ENCODE results near the gene COL9A1. TPM values are rescaled to one million over a fixed set of nuclear protein-coding genes. Genes with fewer than 3 reads are reported as not detected.
"Not testable (repeated sequence)": the region's sequence is repeated elsewhere in the genome, so short reads cannot be mapped to it uniquely, and the experiment has no call there.

COL9A1 gene
- 4.9 TPM for total RNA-seq
- polyA plus RNA-seq (ENCODE audit: insufficient read depth in 1 of 8, insufficient read length in 8 of 8, low replicate concordance in 1 of 8), result 10 to 100 TPM in 3 of 8 donors, 1 to 10 TPM in 5; 5.4 to 16.2 (median 7.2) TPM
- long read RNA-seq, donor 1, partial matches to known transcripts, result 0 of 1 reads
- long read RNA-seq, donor 1, other reads (novel, unspliced or antisense), result 0 of 1 reads
- long read RNA-seq, donor 2, partial matches to known transcripts, result 0 of 1 reads
- long read RNA-seq, donor 2, other reads (novel, unspliced or antisense), result 0 of 1 reads
- long read RNA-seq, donor 3, partial matches to known transcripts, result 0 of 1 reads
- long read RNA-seq, donor 3, other reads (novel, unspliced or antisense), result 0 of 1 reads
- long read RNA-seq, donor 4, partial matches to known transcripts, result 8 of 8 reads
- long read RNA-seq, donor 4, other reads (novel, unspliced or antisense), result 0 of 8 reads
- long read RNA-seq, donor 5, partial matches to known transcripts, result 0 of 1 reads
- long read RNA-seq, donor 5, other reads (novel, unspliced or antisense), result 0 of 1 reads
- long read RNA-seq, donor 6, partial matches to known transcripts, result 0 of 1 reads
- long read RNA-seq, donor 6, other reads (novel, unspliced or antisense), result 0 of 1 reads
- long read RNA-seq, donor 7, partial matches to known transcripts, result 0 of 1 reads
- long read RNA-seq, donor 7, other reads (novel, unspliced or antisense), result 0 of 1 reads
- long read RNA-seq, donor 8, result 0 reads
- long read RNA-seq, donor 9, partial matches to known transcripts, result 0 of 1 reads
- long read RNA-seq, donor 9, other reads (novel, unspliced or antisense), result 0 of 1 reads
- long read RNA-seq, donor 10, partial matches to known transcripts, result 0 of 2 reads
- long read RNA-seq, donor 10, other reads (novel, unspliced or antisense), result 0 of 2 reads
- long read RNA-seq, donor 11, result 0 reads

GRCh38 chr6:70303034-70303525 lies at the start of gene COL9A1:
Gene COL9A1 (minus strand): TSS chr6:70303084. CDS start chr6:70302924, 160 bp downstream.
- Histone ChIP-seq H3K4me3 (ENCODE audit: low read length) (no peak within 1 kb of the TSS), H3K9me3 (replicated peaks; ENCODE audit: control insufficient read depth, low read depth, low read length) (no peaks in the 10 kb centered on the region), H3K27me3 (ENCODE audit: control insufficient read depth, insufficient read depth, low read length) (no peaks in the 10 kb centered on the region), H3K36me3 (ENCODE audit: control insufficient read depth, insufficient read depth, low read length) (no peaks in the 10 kb centered on the region), H3K27ac (ENCODE audit: low read length) (no peak within 1 kb of the TSS), H3K4me1 (ENCODE audit: control insufficient read depth, insufficient read depth, low read length) (no peaks in the 10 kb centered on the region)
- 64% methylated on average over 3 of the region's 5 CpGs for WGBS (ENCODE audit: insufficient coverage)
- DNase-seq, result no peak

DNA sequence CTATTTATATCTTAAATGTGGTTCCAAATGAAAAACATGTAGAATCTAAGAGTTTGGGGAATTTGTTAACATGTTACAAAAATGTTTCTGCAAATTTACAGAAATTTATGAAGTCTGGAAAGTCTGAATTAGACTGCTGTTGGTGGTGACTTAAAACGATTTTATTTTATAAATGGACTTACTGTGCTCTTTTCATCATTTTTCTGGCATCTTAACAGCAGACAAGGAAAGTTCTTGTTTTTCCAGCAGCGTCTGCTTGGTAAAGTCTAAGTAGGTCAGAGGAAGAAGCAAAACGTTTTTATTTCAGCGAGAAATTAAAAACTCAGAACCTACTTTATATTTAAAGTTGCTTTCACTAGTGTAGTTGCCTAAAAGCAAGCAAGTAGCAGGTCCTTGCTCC lies 48.6 kb upstream of the COL9A1 start:
- WGBS (ENCODE audit: insufficient coverage), result no CpG with 5 or more reads among the region's 4 CpGs
- H3K4me1 ChIP-seq (ENCODE audit: control insufficient read depth, insufficient read depth, low read length), result no peaks in the 10 kb centered on the region
- H3K36me3 ChIP-seq (ENCODE audit: control insufficient read depth, insufficient read depth, low read length), result no peaks in the 10 kb centered on the region
- H3K27ac ChIP-seq (ENCODE audit: low read length), result no peak overlapping the region
- no peak overlapping the region for H3K4me3 ChIP-seq (ENCODE audit: low read length)
- no peaks in the 10 kb centered on the region for H3K27me3 ChIP-seq (ENCODE audit: control insufficient read depth, insufficient read depth, low read length)
- H3K9me3 ChIP-seq (replicated peaks; ENCODE audit: control insufficient read depth, low read depth, low read length), result no peaks in the 10 kb centered on the region
- DNase-seq, result peak; percentile 63

- Histone ChIP-seq H3K36me3 (ENCODE audit: control insufficient read depth, insufficient read depth, low read length) (no peaks in the 10 kb centered on the region), H3K27me3 (ENCODE audit: control insufficient read depth, insufficient read depth, low read length) (no peaks in the 10 kb centered on the region), H3K9me3 (replicated peaks; ENCODE audit: control insufficient read depth, low read depth, low read length) (no peaks in the 10 kb centered on the region), H3K4me1 (ENCODE audit: control insufficient read depth, insufficient read depth, low read length) (no peaks in the 10 kb centered on the region), H3K4me3 (ENCODE audit: low read length) (no peak overlapping the region), H3K27ac (ENCODE audit: low read length) (no peak overlapping the region)
- no CpG with 5 or more reads among the region's 1 CpG for WGBS (ENCODE audit: insufficient coverage)
- DNase-seq, result no peak
These were observed 42.7 kb upstream of the COL9A1 start for GRCh38 chr6:70345619-70346018.

GRCh38 chr6:70343313-70343712 lies 40.4 kb upstream of the COL9A1 start:
- H3K27ac ChIP-seq (ENCODE audit: low read length), result no peak overlapping the region
- peaks cover 2% of the 10 kb centered on the region for H3K9me3 ChIP-seq (replicated peaks; ENCODE audit: control insufficient read depth, low read depth, low read length)
- WGBS (ENCODE audit: insufficient coverage), result no CpG with 5 or more reads among the region's 2 CpGs
- no peak for DNase-seq
- H3K27me3 ChIP-seq (ENCODE audit: control insufficient read depth, insufficient read depth, low read length), result no peaks in the 10 kb centered on the region
- no peak overlapping the region for H3K4me3 ChIP-seq (ENCODE audit: low read length)
- no peaks in the 10 kb centered on the region for H3K4me1 ChIP-seq (ENCODE audit: control insufficient read depth, insufficient read depth, low read length)
- no peaks in the 10 kb centered on the region for H3K36me3 ChIP-seq (ENCODE audit: control insufficient read depth, insufficient read depth, low read length)

DNA sequence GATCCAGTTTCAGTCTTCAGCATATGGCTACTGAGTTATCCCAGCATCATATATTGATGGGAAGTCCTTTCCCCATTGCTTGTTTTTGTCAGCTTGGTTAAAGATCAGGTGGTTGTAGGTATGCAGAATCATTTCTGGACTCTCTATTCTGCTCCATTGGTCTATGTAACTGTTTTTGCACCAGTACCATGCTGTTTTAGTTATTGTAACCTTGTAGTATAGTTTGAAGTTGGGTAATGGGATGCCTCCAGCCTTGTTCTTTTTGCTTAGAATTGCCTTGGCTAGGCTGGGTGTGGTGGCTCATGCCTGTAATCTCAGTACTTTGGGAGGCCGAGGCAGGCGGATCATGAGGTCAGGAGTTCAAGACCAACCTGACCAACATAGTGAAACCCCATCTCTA lies 36.9 kb upstream of the COL9A1 start:
- not testable (repeated sequence) for H3K9me3 ChIP-seq (replicated peaks; ENCODE audit: control insufficient read depth, low read depth, low read length); H3K27me3 ChIP-seq (ENCODE audit: control insufficient read depth, insufficient read depth, low read length); H3K27ac ChIP-seq (ENCODE audit: low read length); DNase-seq; H3K4me3 ChIP-seq (ENCODE audit: low read length); H3K36me3 ChIP-seq (ENCODE audit: control insufficient read depth, insufficient read depth, low read length); H3K4me1 ChIP-seq (ENCODE audit: control insufficient read depth, insufficient read depth, low read length)
- WGBS (ENCODE audit: insufficient coverage), result no CpG with 5 or more reads among the region's 2 CpGs

DNA sequence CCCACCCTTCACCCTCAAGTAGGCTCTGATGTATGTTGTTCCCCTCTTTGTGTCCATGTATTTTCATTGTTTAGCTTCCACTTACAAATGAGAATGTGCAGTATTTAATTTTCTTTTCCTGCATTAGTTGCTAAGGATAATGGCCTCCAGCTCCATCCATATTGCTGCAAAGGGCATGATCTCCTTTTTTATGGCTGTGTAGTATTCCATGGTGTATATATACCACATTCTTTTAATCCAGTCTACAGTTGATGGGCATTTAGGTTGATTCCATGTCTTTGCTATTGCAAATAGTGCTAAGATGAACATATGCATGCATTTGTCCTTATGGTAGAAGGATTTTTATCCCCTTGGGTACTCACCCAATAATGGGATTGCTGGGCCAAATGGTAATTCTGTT lies 35.9 kb upstream of the COL9A1 start:
- Histone ChIP-seq H3K27me3 (ENCODE audit: control insufficient read depth, insufficient read depth, low read length) (no peaks in the 10 kb centered on the region), H3K4me3 (ENCODE audit: low read length) (no peak overlapping the region), H3K36me3 (ENCODE audit: control insufficient read depth, insufficient read depth, low read length) (no peaks in the 10 kb centered on the region), H3K27ac (ENCODE audit: low read length) (no peak overlapping the region), H3K4me1 (ENCODE audit: control insufficient read depth, insufficient read depth, low read length) (no peaks in the 10 kb centered on the region), H3K9me3 (replicated peaks; ENCODE audit: control insufficient read depth, low read depth, low read length) (peaks cover 2% of the 10 kb centered on the region)
- DNase-seq, result no peak

- no peak overlapping the region for H3K4me3 ChIP-seq (ENCODE audit: low read length)
- WGBS (ENCODE audit: insufficient coverage), result no CpG with 5 or more reads among the region's 3 CpGs
- H3K27ac ChIP-seq (ENCODE audit: low read length), result no peak overlapping the region
- DNase-seq, result no peak
- no peaks in the 10 kb centered on the region for H3K4me1 ChIP-seq (ENCODE audit: control insufficient read depth, insufficient read depth, low read length)
- H3K9me3 ChIP-seq (replicated peaks; ENCODE audit: control insufficient read depth, low read depth, low read length), result peaks cover 2% of the 10 kb centered on the region
- H3K36me3 ChIP-seq (ENCODE audit: control insufficient read depth, insufficient read depth, low read length), result no peaks in the 10 kb centered on the region
- no peaks in the 10 kb centered on the region for H3K27me3 ChIP-seq (ENCODE audit: control insufficient read depth, insufficient read depth, low read length)
These were observed 34.8 kb upstream of the COL9A1 start for GRCh38 chr6:70337743-70338105.

DNA sequence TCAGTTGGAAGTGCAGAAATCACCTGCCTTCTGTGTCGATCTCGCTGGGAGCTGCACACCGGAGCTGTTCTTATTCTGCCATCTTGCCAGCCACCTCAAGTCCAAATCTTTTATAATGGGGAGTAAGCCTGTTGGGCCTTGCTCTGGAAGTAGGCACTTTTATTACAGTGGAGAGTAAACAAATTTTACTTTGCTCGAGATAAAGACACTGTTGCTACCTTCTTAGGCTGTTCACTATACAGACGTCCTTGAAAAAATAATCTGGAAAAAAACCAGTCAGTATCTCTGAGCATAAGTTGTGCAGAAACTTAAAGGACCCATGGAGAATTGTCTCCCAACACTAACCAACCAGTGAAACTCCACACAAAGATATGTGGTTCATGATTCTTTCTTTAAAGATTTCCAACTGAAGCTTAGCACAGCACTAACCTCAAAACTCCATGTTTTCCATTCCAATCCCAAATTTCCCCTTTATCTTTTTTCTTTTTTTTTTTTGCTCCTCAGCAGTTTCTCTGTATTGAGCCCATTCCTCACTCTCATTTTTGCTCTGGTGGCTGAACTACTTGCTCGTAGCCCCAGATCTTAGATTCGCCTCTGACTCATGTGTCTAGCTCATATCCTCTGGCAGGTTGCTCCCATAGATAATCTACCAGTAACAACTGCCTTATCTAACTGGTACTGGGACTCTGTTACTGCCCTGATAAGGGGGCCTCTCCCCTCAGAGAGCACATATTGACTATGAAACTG lies 34.3 kb upstream of the COL9A1 start:
- H3K4me3 ChIP-seq (ENCODE audit: low read length), result no peak overlapping the region
- peaks cover 2% of the 10 kb centered on the region for H3K9me3 ChIP-seq (replicated peaks; ENCODE audit: control insufficient read depth, low read depth, low read length)
- H3K27ac ChIP-seq (ENCODE audit: low read length), result no peak overlapping the region
- no peaks in the 10 kb centered on the region for H3K27me3 ChIP-seq (ENCODE audit: control insufficient read depth, insufficient read depth, low read length)
- H3K36me3 ChIP-seq (ENCODE audit: control insufficient read depth, insufficient read depth, low read length), result no peaks in the 10 kb centered on the region
- WGBS (ENCODE audit: insufficient coverage), result 89% methylated on average over 2 of the region's 7 CpGs
- no peaks in the 10 kb centered on the region for H3K4me1 ChIP-seq (ENCODE audit: control insufficient read depth, insufficient read depth, low read length)
- no peak for DNase-seq

- no peaks in the 10 kb centered on the region for H3K27me3 ChIP-seq (ENCODE audit: control insufficient read depth, insufficient read depth, low read length)
- no peak overlapping the region for H3K4me3 ChIP-seq (ENCODE audit: low read length)
- no peak overlapping the region for H3K27ac ChIP-seq (ENCODE audit: low read length)
- no peaks in the 10 kb centered on the region for H3K9me3 ChIP-seq (replicated peaks; ENCODE audit: control insufficient read depth, low read depth, low read length)
- H3K4me1 ChIP-seq (ENCODE audit: control insufficient read depth, insufficient read depth, low read length), result no peaks in the 10 kb centered on the region
- no peak for DNase-seq
- no peaks in the 10 kb centered on the region for H3K36me3 ChIP-seq (ENCODE audit: control insufficient read depth, insufficient read depth, low read length)
- WGBS (ENCODE audit: insufficient coverage), result 67% methylated on average over 4 of the region's 4 CpGs
These were observed 24.2 kb upstream of the COL9A1 start for GRCh38 chr6:70327036-70327435.

DNA sequence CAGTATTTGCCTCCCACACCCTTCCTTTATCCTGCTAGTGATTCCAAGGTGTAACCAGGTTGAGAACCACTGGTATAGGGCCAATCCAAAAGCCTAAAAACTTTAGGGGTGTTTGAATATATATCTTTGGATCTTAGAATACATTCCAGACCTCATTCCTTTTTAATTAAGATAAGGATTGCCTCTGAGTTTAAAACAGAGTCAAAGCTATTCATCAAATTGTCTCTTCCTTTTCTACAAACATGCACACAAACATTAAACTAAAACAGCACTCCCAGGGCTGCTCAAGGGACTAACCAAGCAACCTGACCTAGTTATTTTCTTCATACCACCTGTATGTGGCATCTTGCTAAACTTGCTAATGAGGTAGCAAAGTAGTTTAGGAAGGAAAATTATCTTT lies 22.1 kb upstream of the COL9A1 start:
- DNase-seq, result no peak
- no peaks in the 10 kb centered on the region for H3K9me3 ChIP-seq (replicated peaks; ENCODE audit: control insufficient read depth, low read depth, low read length)
- no peaks in the 10 kb centered on the region for H3K4me1 ChIP-seq (ENCODE audit: control insufficient read depth, insufficient read depth, low read length)
- H3K27ac ChIP-seq (ENCODE audit: low read length), result no peak overlapping the region
- H3K36me3 ChIP-seq (ENCODE audit: control insufficient read depth, insufficient read depth, low read length), result no peaks in the 10 kb centered on the region
- no peaks in the 10 kb centered on the region for H3K27me3 ChIP-seq (ENCODE audit: control insufficient read depth, insufficient read depth, low read length)
- H3K4me3 ChIP-seq (ENCODE audit: low read length), result no peak overlapping the region

All from muscle of leg (tissue), 16 donors.